HepG2 (cell line): ENCODE data around the gene TWF1. TPM values are rescaled to one million over a fixed set of nuclear protein-coding genes. Genes with fewer than 3 reads are reported as not detected.

Experiments
- FIP1L1 ChIP-seq: fragments of 200-400 bp; formaldehyde crosslinking; IDR thresholded peaks from 2 replicates; pipeline ENCODE4 v1.6.1; 2018; ENCODE audit warnings: low read depth, mild to moderate bottlenecking, low read length, moderate library complexity, borderline replicate concordance; ENCODE audit not compliant: insufficient read depth
- FOXA1 ChIP-seq, 2 experiments: fragments of 450-650 bp in 1 of 2; sonication (generic) in 1 of 2; formaldehyde crosslinking in 1 of 2; IDR thresholded peaks; 2 replicates each; pipeline versions ENCODE4 v1.4.0 to v1.6.1; 2016 to 2020; ENCODE audit warnings: missing genetic modification reagents in 1 of 2
- FOXJ3 ChIP-seq: sonication (generic); formaldehyde crosslinking; IDR thresholded peaks from 2 replicates; pipeline ENCODE4 v1.4.0; 2020; ENCODE audit warnings: missing genetic modification reagents, mild to moderate bottlenecking, borderline replicate concordance
- GABPB1 ChIP-seq: IDR thresholded peaks from 2 replicates; pipeline ENCODE4 v1.6.1; 2016; ENCODE audit warnings: mild to moderate bottlenecking, missing genetic modification reagents, moderate library complexity, missing compliant biosample characterization
- HHEX ChIP-seq: IDR thresholded peaks from 2 replicates; pipeline ENCODE4 v1.6.1; 2016; ENCODE audit warnings: control low read depth
- IKZF4 ChIP-seq: sonication (generic); formaldehyde crosslinking; IDR thresholded peaks from 2 replicates; pipeline ENCODE4 v1.5.1; 2020; ENCODE audit warnings: borderline replicate concordance, mild to moderate bottlenecking, low read depth, missing genetic modification reagents; ENCODE audit errors: not compliant biosample characterization
- MED8 ChIP-seq: sonication (generic); formaldehyde crosslinking; IDR thresholded peaks from 2 replicates; pipeline ENCODE4 v1.8.1; 2023; ENCODE audit warnings: mild to moderate bottlenecking, missing genetic modification reagents; ENCODE audit not compliant: insufficient replicate concordance
- SALL1 ChIP-seq: sonication (generic); formaldehyde crosslinking; IDR thresholded peaks from 2 replicates; pipeline ENCODE4 v1.8.0; 2022; ENCODE audit warnings: mild to moderate bottlenecking, missing genetic modification reagents
- SNAI1 ChIP-seq: sonication (generic); formaldehyde crosslinking; IDR thresholded peaks from 2 replicates; pipeline ENCODE4 v1.5.0; 2020; ENCODE audit warnings: mild to moderate bottlenecking, missing genetic modification reagents, borderline replicate concordance
- SOX5 ChIP-seq: IDR thresholded peaks from 2 replicates; pipeline ENCODE4 v1.6.1; 2016; ENCODE audit warnings: borderline replicate concordance
- ZFAT ChIP-seq: sonication (generic); formaldehyde crosslinking; conservative IDR thresholded peaks from 2 replicates; pipeline ENCODE4 v1.8.1; 2023; ENCODE audit warnings: missing genetic modification reagents, inconsistent platforms
- ZNF329 ChIP-seq: sonication (generic); formaldehyde crosslinking; IDR thresholded peaks from 2 replicates; pipeline ENCODE4 v1.9.0; 2021; ENCODE audit warnings: low read depth, mild to moderate bottlenecking, missing genetic modification reagents
- ZNF382 ChIP-seq: sonication (generic); formaldehyde crosslinking; IDR thresholded peaks from 2 replicates; pipeline ENCODE4 v1.5.0; 2020; ENCODE audit warnings: missing genetic modification reagents, mild to moderate bottlenecking, borderline replicate concordance
- ZSCAN25 ChIP-seq: sonication (generic); formaldehyde crosslinking; IDR thresholded peaks from 2 replicates; pipeline ENCODE4 v1.8.0; 2022; ENCODE audit warnings: mild to moderate bottlenecking, missing genetic modification reagents
- polyA plus RNA-seq, 8 experiments: library from polyadenylated mRNA; depleted of rRNA in 3 of 8; stranded (reverse) in 7 of 8; unstranded in 1 of 8; fragments of >200 nt; fragmentation: Illumina TruSeq in 4 of 8; extraction: Trizol in 4 of 8; gene quantifications; 2 replicates each; pipeline versions ENCODE4 v1.2.1 to v1.2.3, GENCODE V29; 2011 to 2016; ENCODE audit warnings: low read depth in 4 of 8, missing spikeins in 1 of 8, mixed read lengths in 1 of 8; ENCODE audit not compliant: insufficient read depth in 1 of 8
- total RNA-seq, 5 experiments: library from RNA; depleted of rRNA; stranded (reverse); fragments of >200 nt; fragmentation: Illumina TruSeq; extraction: Trizol; gene quantifications; 2 replicates each; pipeline ENCODE4 v1.2.3, GENCODE V29; 2016; ENCODE audit warnings: low read depth in 1 of 5
- TF ChIP-seq, protein P1 (sequence below): sonication (generic); formaldehyde crosslinking; IDR thresholded peaks from 2 replicates; pipeline ENCODE4 v1.8.0; 2022; ENCODE audit warnings: missing genetic modification reagents, mild to moderate bottlenecking, borderline replicate concordance
- TF ChIP-seq, protein P2 (sequence below): sonication (generic); formaldehyde crosslinking; IDR thresholded peaks from 2 replicates; pipeline ENCODE4 v1.4.0; 2020; ENCODE audit warnings: low read depth, mild to moderate bottlenecking, missing genetic modification reagents
- TF ChIP-seq, protein P3 (sequence below): IDR thresholded peaks from 2 replicates; pipeline ENCODE4 v1.6.1; 2012; ENCODE audit warnings: low read length, improper control_type of control experiment
- TF ChIP-seq, protein P4 (sequence below): IDR thresholded peaks from 2 replicates; pipeline ENCODE4 v1.6.1; 2016

Gene TWF1
- total and polyA plus RNA-seq, 2 of the 13 experiments (the other 11 are each of a cell fraction or from before 2014, with no cell fraction given), result 32.3 to 85.5 TPM

DNA sequence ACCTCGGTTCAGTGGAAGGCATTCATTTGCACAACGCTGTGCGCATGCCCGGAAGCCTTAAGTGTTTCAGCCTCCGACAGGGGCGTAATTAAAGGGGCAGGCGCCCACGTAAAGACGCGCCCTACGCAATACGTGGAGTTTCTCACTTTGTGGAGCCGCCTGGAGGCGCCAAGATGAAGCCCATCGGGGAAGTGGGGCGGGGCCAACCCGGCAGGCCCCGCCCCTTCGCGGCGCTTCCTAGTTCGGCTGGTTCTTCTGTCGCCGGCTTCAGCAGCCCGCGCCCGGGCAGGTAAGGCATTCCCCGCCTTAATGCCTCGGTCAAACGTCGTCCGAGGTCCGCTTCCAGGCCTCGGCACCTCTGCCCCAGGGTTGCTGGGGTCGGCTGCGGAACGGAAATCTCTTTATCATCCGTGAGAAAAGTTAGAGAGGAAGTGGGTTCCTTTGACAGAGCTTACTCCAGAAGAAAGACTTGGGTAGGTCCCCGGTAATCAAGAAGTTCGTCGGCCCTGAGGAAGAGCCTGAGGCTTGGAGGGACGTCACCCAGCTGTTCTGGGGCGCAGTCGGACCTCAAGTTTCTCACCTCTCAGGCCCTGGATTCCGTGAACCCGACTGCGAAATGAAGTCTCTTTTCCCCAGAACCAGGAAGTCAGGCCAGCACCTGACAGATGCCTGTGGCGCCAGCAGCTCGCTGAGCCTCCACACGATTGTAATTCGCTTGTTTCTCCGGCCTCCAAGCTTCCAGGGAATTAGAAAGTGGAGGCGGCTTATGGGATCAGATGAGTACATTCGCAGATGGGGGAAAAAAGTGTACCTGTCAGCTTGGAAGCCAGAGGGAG lies 47.2 kb downstream of the TWF1 start, which contains the start of the genes IRAK4 and PUS7L (continued):
- TF ChIP-seq ZFAT (CRISPR knock-in tag) (peak; percentile 60; the same call in 1 of the 2 replicates), ZSCAN25 (CRISPR knock-in tag) (no peak), FOXJ3 (CRISPR knock-in tag) (peak; percentile 56; the same call in 1 of the 2 replicates), SALL1 (CRISPR knock-in tag) (peak; percentile 50; the same call in 1 of the 2 replicates), GABPB1 (CRISPR knock-in tag) (peak; percentile 63), SOX5 (CRISPR knock-in tag) (no peak), ZNF382 (CRISPR knock-in tag) (no peak), FIP1L1 (no peak), MED8 (CRISPR knock-in tag) (no peak), HHEX (CRISPR knock-in tag) (no peak), IKZF4 (CRISPR knock-in tag) (no peak), FOXA1 (IDR thresholded peaks at IDR 0.05) (no peak), FOXA1 (CRISPR knock-in tag; IDR thresholded peaks at IDR 0.05) (no peak), SNAI1 (CRISPR knock-in tag) (0 out of 2 replicates have a peak, but pooled peaks have one; percentile 69), ZNF329 (CRISPR knock-in tag) (0 out of 2 replicates have a peak, but pooled peaks have one; percentile 41)
- TF ChIP-seq, protein P1, sequence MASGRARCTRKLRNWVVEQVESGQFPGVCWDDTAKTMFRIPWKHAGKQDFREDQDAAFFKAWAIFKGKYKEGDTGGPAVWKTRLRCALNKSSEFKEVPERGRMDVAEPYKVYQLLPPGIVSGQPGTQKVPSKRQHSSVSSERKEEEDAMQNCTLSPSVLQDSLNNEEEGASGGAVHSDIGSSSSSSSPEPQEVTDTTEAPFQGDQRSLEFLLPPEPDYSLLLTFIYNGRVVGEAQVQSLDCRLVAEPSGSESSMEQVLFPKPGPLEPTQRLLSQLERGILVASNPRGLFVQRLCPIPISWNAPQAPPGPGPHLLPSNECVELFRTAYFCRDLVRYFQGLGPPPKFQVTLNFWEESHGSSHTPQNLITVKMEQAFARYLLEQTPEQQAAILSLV (CRISPR knock-in tag), result no peak; the same call in 1 of the 2 replicates
- TF ChIP-seq, protein P2, sequence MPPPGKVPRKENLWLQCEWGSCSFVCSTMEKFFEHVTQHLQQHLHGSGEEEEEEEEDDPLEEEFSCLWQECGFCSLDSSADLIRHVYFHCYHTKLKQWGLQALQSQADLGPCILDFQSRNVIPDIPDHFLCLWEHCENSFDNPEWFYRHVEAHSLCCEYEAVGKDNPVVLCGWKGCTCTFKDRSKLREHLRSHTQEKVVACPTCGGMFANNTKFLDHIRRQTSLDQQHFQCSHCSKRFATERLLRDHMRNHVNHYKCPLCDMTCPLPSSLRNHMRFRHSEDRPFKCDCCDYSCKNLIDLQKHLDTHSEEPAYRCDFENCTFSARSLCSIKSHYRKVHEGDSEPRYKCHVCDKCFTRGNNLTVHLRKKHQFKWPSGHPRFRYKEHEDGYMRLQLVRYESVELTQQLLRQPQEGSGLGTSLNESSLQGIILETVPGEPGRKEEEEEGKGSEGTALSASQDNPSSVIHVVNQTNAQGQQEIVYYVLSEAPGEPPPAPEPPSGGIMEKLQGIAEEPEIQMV (CRISPR knock-in tag), result 0 out of 2 replicates have a peak, but pooled peaks have one; percentile 42
- TF ChIP-seq, protein P3, sequence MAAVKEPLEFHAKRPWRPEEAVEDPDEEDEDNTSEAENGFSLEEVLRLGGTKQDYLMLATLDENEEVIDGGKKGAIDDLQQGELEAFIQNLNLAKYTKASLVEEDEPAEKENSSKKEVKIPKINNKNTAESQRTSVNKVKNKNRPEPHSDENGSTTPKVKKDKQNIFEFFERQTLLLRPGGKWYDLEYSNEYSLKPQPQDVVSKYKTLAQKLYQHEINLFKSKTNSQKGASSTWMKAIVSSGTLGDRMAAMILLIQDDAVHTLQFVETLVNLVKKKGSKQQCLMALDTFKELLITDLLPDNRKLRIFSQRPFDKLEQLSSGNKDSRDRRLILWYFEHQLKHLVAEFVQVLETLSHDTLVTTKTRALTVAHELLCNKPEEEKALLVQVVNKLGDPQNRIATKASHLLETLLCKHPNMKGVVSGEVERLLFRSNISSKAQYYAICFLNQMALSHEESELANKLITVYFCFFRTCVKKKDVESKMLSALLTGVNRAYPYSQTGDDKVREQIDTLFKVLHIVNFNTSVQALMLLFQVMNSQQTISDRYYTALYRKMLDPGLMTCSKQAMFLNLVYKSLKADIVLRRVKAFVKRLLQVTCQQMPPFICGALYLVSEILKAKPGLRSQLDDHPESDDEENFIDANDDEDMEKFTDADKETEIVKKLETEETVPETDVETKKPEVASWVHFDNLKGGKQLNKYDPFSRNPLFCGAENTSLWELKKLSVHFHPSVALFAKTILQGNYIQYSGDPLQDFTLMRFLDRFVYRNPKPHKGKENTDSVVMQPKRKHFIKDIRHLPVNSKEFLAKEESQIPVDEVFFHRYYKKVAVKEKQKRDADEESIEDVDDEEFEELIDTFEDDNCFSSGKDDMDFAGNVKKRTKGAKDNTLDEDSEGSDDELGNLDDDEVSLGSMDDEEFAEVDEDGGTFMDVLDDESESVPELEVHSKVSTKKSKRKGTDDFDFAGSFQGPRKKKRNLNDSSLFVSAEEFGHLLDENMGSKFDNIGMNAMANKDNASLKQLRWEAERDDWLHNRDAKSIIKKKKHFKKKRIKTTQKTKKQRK, result no peak
- TF ChIP-seq, protein P4, sequence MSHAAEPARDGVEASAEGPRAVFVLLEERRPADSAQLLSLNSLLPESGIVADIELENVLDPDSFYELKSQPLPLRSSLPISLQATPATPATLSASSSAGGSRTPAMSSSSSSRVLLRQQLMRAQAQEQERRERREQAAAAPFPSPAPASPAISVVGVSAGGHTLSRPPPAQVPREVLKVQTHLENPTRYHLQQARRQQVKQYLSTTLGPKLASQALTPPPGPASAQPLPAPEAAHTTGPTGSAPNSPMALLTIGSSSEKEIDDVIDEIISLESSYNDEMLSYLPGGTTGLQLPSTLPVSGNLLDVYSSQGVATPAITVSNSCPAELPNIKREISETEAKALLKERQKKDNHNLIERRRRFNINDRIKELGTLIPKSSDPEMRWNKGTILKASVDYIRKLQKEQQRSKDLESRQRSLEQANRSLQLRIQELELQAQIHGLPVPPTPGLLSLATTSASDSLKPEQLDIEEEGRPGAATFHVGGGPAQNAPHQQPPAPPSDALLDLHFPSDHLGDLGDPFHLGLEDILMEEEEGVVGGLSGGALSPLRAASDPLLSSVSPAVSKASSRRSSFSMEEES, result no peak; the same call in 1 of the 2 replicates
